HG03196 (cell line): ENCODE measurements around the gene ACSBG1.
"Not testable (repeated sequence)": the region's sequence is repeated elsewhere in the genome, so short reads cannot be mapped to it uniquely, and the experiment has no call there.

Experiments used
- ATAC-seq: cut with Tn5 transposase; IDR thresholded peaks from one replicate; pipeline ENCODE4 v1.9.1; 2021; ENCODE audit not compliant: unreplicated experiment

Gene ACSBG1

DNA sequence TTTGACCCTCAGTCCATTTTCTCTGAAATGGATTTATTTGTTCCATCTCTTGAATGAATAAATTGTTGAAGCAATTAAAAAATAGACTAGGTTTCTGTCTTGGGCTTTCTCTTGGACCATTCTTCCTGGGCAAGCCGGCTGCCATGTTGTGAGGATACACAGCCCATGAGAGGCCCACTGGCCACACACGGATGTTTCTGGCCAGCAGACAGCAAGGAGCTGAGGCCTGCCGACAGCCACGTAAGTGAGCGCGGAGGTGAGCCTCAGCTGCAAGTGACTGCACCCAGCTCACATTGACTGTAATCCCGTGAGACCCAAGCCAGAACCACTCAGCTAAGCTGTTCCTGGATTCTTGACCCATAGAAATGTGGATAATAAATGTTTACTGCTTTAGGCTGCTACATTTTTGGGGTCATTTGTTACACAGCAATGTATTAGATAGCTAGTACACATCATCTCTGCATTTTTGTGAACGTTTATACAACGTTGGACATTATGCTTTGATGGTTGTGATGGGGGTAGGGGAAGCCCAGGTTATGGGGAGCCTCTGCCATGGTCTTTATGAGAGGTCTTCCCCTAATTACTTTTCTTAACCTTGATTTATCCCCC lies 62.4 kb downstream of the ACSBG1 start:
- ATAC-seq = no peak

DNA sequence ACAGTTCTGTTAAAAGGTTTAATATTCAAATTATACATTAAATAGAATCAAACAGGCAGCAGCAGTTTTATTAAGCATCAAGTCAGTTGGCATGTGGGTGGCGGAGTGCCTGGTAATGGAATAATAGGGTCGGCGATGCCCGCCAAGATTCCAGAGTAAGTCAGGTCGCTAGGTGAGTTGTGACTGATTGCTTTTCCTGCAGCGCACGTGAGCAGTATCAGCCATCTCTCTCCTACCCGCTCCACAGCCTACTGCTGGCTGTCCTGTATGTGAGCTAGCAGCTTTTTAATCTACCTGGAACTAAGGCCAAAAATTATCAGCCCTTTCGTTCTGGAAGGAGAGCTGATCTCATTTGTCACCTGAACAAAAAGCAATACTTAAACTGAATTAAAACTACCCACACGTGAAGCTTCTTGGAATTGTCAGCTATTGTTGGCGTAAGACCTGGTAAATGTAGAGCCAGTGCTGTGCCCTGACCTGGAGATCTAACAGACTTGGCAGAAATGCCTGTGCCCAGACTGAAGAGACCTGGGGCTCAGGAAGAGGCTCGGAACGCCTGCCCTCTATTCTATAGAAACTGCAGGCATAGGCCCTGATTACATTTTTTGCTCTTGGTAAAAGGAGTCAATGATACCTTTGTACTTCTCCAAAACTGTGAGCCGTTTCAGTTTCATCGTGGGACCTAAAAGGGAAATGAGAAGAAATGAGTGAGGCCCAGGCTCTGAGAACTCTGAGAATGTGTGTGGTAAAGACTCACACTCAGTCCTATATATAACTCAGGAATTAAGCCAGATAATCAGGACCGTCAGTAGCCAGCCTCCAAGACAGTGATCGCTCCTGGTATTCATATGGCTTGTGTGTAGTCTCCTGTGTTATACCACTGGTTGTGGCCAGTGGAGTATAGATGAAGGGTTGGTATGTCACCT lies 63.3 kb downstream of the ACSBG1 start:
- ATAC-seq = peak; percentile 46

DNA sequence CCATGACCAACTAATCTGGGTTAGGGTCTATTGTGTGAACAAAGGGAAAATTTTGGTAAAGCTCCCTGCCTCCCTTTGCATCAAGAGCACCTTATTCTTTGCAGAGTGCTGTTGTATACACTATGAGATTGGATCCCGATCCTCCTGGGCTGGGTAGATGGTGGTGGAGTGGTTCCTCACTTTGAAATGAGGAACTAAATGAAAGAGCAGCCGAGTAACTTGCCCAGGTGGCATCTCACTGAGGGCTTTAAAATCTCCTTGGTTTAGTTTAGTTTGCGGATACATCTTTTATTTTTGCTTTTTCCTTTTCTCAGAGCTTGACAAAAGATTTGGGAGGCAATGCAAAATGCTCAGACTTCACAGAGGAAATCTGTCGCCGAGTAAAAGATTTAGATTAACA lies 65.8 kb downstream of the ACSBG1 start:
- ATAC-seq = no peak

DNA sequence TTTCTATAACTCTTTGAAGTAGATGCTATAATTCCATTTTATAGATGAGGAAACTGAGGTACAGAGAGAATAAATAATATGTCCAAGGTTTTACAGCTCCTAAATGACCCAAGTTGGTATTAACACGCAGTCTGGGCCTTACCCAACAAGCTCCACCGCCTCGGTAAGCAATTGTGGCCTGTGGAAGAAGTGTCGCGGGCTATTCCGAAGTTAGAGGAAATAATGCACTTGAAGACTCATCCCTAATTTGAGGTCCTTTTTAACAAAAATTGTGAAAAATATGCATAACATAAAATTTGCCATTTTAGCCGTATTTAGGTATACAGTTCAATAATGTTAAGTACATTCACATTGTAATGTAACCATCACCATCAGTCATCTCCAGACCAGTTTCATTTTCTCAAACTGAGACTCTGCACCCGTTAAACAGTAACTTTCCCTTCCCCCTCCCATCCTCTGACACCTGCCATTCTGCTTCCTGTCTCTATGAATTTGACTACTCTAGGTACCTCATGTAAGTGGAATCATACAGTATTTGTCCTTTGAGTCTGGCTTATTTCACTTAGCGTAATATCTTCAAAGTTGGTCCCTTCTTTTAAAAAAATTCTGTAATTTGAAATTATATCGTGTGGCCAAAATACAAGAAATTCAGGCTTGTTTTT lies 67.0 kb downstream of the ACSBG1 start:
- peak; percentile 58 for ATAC-seq

DNA sequence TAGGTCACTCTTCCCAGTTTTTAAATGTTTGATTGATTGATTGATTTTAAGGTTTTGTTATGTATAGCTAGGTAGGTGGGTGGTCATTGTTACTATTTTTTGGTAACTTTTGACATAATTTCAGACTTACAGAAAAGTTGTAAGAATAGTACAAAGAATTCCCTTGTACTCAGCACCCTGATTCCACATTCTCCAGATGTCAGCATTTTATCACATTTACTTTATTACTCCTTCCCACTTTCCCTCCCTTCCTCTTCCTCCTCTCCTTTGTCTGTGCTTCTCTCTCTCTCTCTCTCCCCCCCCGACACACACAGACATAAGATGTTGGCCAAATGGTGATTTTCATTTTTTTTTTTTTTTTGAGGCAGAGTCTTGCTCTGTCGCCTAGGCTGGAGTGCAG lies 70.4 kb downstream of the ACSBG1 start:
- ATAC-seq = no peak

DNA sequence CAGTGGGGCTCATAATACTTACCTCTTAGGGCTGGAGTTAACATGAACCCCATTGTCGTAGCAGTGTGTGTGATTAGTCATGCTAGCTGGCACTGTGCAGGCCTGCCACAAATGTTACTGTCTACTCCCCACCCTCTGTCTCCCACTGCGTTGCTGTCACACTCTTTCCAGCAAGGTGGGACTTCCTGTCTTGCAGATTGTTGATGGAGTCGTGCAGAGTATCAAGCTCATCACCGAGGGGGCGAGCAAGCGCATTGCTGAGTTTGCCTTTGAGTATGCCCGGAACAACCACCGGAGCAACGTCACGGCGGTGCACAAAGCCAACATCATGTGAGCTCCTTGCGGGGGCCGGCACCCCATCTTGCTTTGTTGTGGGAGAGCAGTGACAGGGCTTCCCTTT lies 72.3 kb downstream of the ACSBG1 start:
- no peak for ATAC-seq

DNA sequence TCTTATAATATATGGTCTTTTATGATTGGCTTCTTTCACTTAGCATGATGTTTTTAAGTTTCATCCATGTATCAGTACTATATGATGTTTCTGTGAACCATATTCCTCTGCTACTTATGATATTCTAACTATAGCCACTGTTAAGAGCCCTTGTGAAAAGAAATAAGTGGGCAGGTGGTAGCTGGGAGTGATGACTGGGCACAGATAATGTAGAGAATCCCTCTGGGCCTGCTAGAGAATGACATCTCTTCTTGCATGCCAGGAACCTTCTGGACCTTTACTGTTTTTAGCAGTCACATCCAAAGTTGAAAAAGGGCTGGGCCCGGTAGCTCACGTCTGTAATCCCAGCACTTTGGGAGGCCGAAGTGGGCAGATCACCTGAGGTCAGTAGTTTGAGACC lies 75.0 kb downstream of the ACSBG1 start:
- no peak for ATAC-seq

DNA sequence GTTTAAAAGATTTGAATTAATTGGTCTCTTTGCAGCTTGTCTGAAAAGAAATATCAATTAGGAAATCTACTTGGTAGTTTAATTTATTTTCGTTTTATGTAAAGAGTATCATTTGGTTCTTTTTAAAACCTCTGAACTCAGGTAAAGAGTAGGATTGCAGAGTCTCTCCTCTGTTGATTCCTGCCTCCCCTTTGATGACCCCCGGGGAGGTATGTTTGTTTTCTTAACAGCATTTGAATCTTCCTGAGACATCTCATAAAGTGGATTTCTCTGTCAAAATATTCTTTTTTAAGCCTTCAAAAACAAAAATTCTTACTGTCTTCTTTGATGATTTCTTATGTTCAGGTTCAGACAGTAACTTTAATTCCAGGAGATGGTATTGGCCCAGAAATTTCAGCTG lies 77.2 kb downstream of the ACSBG1 start:
- no peak for ATAC-seq

DNA sequence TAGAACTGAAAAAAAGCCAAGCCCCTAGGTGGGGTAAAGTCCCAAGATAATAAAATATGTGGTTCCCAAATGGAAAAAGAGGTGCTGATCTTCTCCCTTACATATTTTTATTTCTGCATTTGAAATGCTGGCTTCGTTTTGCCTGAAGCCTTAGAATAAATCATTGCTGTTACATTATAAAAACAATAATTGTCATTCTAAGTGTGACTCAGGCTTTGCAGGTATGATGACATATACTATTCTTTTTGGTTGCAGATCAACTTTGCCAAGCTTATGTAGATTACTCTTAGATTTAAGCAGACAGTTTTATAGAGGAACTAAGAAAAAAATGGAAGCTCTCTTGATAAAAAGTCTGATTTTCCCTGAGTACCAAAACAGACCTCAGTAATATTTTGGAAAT lies 77.7 kb downstream of the ACSBG1 start:
- no peak for ATAC-seq

DNA sequence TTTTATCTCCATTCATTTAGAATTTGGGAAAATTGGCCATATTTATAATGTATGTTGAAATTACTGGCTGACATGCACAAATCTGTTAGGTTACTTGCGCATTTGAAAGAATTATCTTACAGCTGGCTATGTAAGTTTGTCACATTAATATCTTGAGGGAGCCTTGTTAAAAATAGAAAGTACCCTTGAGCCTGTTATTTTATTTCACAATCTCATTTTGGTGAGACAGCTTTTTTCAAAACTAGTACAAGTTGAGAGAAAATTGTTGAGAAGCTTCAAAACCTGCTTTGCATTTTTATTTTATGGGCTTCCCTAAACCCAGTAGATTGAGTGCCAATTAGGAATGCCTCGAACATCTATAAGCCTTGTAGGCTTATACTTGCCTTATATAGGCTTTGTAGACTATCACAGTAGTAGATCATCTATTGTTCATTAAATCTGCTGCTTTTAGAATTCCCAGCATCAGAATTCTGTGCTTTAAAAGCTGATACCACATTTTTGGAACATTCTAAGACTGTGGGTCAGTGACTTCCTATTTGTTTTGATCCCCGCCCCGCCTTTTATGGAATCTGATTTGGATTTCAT lies 78.9 kb downstream of the ACSBG1 start:
- ATAC-seq = no peak

DNA sequence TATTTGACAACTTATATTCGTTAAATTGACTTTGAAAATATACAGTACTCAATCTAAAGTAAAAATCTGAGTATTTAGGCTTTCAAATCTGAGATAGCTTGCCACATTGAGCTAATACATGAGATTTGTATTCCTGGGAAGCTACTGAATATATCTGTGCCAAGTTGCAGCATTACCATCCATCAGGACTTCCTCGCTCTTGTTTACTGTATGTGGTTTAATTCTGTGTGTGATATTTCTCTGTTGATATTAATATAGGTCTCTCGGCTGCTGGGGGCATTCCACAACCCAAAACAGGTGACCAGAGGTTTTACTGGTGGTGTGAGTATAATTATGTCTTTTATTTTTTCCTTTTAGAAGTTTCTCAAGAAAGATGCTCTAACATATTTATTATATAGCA lies 79.4 kb downstream of the ACSBG1 start:
- no peak for ATAC-seq

DNA sequence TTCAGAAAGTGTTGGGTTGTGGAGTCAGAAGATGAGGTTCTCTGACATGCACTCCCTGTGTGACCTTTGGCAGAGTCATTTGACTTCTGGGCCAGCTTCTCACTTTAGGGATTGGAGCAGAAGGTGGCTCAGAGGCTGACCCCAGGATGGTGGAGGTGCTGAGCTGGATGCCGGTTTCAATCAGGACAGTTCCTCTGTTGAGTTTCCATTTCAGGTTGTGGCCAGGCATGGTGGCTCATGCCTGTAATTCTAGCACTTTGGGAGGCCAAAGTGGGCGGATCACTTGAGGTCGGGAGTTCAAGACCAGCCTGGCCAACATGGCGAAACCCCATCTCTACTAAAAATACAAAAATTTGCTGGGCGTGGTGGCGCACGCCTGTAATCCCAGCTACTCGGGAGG lies 83.3 kb downstream of the ACSBG1 start:
- not testable (repeated sequence) for ATAC-seq

DNA sequence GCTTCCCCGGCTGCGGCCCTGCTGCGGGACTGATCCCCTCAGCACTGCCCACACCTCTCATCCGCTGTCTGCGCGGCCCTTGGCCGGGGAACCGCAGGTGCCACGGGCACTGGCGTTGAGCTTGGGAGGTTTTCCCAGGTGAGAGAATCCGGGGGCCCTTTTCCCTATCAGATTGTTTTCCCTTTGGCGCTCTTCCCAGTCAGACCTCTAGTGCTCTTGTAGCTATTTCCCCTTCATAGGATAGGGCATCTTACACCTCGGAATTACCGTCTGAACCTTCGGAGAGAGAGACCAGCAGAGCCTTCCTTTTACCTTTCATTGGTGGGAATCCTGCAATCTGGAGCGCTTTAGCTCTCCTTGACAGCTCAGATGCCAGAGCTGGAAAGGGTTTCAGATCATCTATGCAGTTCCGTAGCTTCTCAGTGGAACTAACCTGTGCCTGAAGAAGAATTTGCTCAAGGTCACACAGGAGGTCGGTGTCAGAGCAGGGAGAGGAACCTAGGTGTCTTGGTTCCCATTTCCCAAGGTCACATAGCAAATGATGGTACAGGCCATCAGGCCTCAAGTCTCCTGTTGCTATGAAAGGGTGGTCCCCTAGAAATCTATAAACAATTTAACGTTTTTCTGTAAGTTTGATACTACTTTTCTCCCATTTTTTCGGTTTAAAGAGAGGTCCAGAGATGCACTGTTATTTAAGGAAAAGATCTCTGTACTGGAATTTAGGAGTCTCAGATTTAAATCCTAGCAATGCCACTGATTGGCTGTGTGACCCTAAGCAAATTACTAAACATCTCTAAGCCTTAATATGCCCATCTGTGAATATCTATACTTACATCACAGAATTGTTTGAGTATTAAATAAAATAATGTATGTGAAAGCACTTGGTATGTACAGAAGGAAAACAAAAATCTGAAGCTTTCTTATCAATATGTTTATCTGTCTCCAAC lies 84.3 kb downstream of the ACSBG1 start:
- ATAC-seq = no peak

DNA sequence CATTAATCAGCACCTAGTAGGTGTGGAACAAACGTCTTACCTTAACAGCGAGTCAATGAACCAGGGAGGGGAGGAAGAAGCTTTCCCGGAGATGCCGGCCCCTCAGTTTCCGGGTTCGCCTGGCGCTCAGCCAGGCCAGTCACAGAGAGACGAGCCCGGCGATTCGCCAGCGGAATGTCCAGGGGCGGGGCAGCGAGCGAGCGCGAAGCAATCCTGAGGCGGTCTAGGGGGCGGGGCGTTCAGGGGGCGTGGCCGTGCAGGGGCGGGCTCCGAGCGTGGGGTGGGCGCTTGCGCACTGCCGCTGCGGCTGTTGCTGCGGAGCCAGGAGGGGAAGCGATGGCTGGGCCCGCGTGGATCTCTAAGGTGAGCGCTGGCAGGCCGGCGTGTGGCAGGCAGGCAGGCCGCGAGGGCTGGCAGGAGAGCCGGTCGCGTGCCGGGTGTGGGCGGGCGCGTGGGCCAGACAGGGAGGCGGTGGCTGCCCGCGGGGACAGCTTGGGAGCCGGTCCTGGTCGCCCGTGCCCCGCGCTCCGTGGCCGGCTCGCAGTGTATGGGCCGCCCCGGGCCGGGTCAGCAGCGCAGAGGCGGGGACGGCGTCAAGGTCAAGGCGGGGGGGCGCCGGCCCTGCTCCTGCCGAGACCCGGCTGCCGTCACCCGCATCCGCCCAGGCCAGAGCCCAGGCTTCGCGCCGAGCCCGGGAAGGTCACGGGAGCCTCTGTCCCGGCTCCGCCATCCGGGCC lies 85.1 kb downstream of the ACSBG1 start, which contains the start of gene IDH3A:
IDH3A (plus strand) TSS at position 295 of the 737 bp plus-strand sequence; CDS start at position 337, 42 bp downstream.
- peak; percentile 85 for ATAC-seq

DNA sequence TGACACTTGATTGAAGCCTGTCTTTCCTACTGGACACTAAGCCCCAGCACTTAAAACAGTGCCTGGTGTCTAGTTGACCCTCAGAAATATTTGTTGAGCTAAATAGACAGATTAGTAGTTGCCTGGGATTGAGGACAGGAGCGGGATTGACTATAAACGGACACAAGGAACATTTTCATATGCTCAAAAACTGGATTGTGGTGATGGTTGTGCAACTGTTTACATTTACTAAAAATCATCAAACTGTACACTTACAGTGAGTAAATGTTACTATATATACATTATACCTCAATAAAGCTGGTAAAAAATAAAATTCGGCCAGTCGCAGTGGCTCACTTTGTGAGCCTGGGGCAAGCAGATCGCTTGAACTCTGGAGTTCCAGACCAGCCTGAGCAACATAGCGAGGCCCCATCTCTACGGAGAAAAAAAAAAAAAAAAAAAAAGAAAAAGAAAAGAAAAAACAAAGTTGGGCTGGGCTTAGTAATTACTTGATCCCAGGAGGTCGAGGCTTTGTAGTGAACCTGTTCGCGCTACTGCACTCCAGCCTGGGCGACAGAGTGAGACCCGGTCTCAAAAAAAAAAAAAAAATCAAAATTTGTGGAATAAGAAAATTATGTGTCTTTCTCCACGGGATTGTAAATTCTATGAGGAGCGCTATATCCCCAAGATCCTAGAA lies 85.8 kb downstream of the ACSBG1 start:
- ATAC-seq = no peak

DNA sequence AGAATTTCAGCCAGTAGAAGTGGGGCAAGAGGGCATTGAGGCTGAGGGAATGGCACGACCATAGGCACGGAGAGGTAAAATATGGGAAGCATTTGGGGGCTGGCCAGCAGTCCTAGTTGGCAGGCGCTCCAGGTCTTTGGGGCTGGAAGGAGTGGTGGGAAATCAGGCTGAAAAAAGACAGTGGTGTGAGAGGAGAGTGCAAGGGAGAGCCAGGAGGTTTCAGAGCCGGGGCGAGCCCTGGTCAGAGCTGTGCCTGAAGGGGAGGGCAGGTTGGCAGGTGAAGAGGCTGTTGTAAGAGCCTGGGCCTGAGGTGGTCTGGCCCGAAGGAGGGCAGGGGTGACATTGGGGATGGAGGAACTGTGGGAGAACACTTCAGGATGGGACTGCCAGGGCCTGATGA lies 86.8 kb downstream of the ACSBG1 start:
- ATAC-seq = no peak

DNA sequence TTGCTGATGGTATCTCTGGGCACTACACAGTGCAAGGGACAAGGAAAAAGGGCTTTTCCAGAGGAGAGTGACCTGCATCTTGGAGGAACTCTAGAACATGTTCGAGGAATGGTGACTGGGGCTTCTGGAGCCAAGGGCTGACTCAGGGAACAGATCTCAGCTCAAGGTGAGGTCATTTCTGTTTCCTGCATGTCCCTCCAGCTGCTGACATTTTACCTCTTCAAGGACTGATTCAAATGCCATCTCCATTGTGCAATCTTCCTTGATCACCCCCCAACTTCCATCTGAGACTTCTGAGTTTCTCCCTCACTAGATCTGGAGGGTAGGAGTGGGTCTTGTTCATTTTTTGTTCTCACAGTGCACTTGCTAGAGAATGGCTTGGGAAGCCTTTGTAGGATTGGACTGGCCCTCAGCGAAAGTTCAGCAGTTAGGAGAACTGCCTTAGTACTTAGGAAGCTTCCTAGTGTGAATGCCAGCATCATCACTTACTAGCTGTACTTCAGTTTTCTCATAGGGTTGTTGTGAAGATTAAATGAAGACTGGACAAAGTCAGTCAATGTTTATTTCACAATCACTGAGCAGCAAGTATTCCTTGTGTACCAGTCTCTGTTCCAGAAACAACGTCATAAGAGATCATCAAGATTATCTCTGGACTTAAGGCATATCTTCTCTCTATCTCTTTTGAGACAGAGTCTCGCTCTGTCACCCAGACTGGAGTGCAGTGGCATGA lies 87.8 kb downstream of the ACSBG1 start:
- ATAC-seq = no peak

DNA sequence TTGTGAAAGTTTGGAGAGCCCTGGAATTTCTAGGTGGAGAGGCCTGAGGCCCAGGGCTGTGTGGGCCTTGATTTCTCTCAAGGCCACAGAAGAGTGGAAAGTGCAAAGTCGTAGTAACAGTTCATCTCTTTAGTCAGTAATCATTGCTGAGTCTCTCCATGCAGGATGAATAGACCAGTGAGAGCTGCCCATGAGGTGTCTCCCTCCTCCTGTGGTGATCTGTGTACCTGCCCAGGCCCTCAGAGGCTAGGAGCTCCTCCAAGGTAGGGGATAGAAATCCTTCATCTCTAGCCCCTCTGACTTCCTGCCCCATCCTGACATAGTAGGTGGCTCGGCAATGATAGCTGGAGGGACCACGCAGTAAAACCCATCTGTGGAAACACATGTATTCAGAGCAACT lies 92.0 kb downstream of the ACSBG1 start:
- no peak for ATAC-seq
